CD14-positive monocyte (primary cell): ENCODE results near the gene CTCF. TPM values are rescaled to one million over a fixed set of nuclear protein-coding genes. Genes with fewer than 3 reads are reported as not detected.

Source experiments
- DNase-seq, 3 donors: peaks; one replicate each; pipeline ENCODE4 v3.0.0-alpha.2; 2011 to 2022
- H2AFZ ChIP-seq: 2 replicates; pipeline ENCODE4 v1.6.0; 2012; ENCODE audit warnings: mild to moderate bottlenecking, low read depth, low read length, inconsistent platforms; ENCODE audit not compliant: insufficient read depth, poor library complexity, severe bottlenecking
- H3K27ac ChIP-seq, 2 donors: 1 replicate in 1 of 2; 2 replicates in 1 of 2; pipeline ENCODE4 v1.5.1; 2012 to 2013; ENCODE audit warnings: low read length in 2 of 2, control low read depth in 1 of 2, inconsistent platforms in 1 of 2, low read depth in 1 of 2, mild to moderate bottlenecking in 1 of 2
- H3K27me3 ChIP-seq, 2 donors: one replicate each; pipeline versions ENCODE4 v1.6.0 to v1.6.1; 2011 to 2013; ENCODE audit warnings: low read length in 2 of 2; ENCODE audit not compliant: control insufficient read depth in 2 of 2, insufficient read depth in 2 of 2
- H3K36me3 ChIP-seq, 2 donors: replicated peaks in 1 of 2; 1 replicate in 1 of 2; 2 replicates in 1 of 2; pipeline versions ENCODE4 v1.5.1 to v1.6.1; 2012 to 2013; ENCODE audit warnings: low read length in 2 of 2, control low read depth in 1 of 2, inconsistent platforms in 1 of 2, mild to moderate bottlenecking in 1 of 2; ENCODE audit not compliant: insufficient read depth in 2 of 2, control insufficient read depth in 1 of 2
- H3K4me1 ChIP-seq, 2 donors: 1 replicate in 1 of 2; 2 replicates in 1 of 2; pipeline versions ENCODE4 v1.5.1 to v1.6.1; 2012 to 2013; ENCODE audit warnings: low read length in 2 of 2, control low read depth in 1 of 2, inconsistent platforms in 1 of 2, mild to moderate bottlenecking in 1 of 2, moderate library complexity in 1 of 2; ENCODE audit not compliant: insufficient read depth in 2 of 2, control insufficient read depth in 1 of 2
- H3K4me2 ChIP-seq: replicated peaks from 2 replicates; pipeline ENCODE3; 2012; ENCODE audit warnings: low read length, moderate library complexity, mild to moderate bottlenecking; ENCODE audit not compliant: poor library complexity, severe bottlenecking; ENCODE audit errors: extremely low read depth
- H3K4me3 ChIP-seq, 3 experiments: fragments of 200-600 bp in 1 of 3; sonication (generic) in 1 of 3; replicated peaks in 1 of 3; 1 replicate in 2 of 3; 2 replicates in 1 of 3; pipeline ENCODE4 v1.5.1; 2011 to 2013; ENCODE audit warnings: low read length in 3 of 3, mild to moderate bottlenecking in 3 of 3, control low read depth in 2 of 3, low read depth in 2 of 3, inconsistent platforms in 1 of 3, moderate library complexity in 1 of 3
- H3K79me2 ChIP-seq: 2 replicates; pipeline ENCODE4 v1.6.0; 2012; ENCODE audit warnings: mild to moderate bottlenecking, control low read depth, inconsistent platforms, low read length, moderate library complexity; ENCODE audit not compliant: insufficient read depth
- H3K9ac ChIP-seq: 2 replicates; pipeline ENCODE4 v1.6.0; 2017; ENCODE audit warnings: low read length, mild to moderate bottlenecking; ENCODE audit not compliant: insufficient read depth, poor library complexity, severe bottlenecking
- H3K9me3 ChIP-seq, 2 donors: replicated peaks in 1 of 2; 1 replicate in 1 of 2; 2 replicates in 1 of 2; pipeline versions ENCODE4 v1.5.1 to v1.6.1; 2012 to 2013; ENCODE audit warnings: low read length in 2 of 2, control low read depth in 1 of 2; ENCODE audit not compliant: control insufficient read depth in 1 of 2, insufficient read depth in 1 of 2
- H4K20me1 ChIP-seq: 2 replicates; pipeline ENCODE4 v1.6.0; 2012; ENCODE audit warnings: mild to moderate bottlenecking, low read length, control low read depth, moderate library complexity; ENCODE audit not compliant: insufficient read depth
- H3K27ac Mint-ChIP-seq, 7 donors: one replicate each; pipeline ENCODE4 v1.8.0; 2020; ENCODE audit warnings: mild to moderate bottlenecking in 7 of 7, mixed read lengths in 7 of 7, moderate library complexity in 6 of 7, inconsistent platforms in 2 of 7
- H3K27me3 Mint-ChIP-seq, 3 donors: one replicate each; pipeline ENCODE4 v1.8.0; 2021 to 2022; ENCODE audit warnings: low read depth in 3 of 3, mild to moderate bottlenecking in 3 of 3, mixed read lengths in 3 of 3, moderate library complexity in 3 of 3, inconsistent platforms in 1 of 3
- H3K36me3 Mint-ChIP-seq, 2 donors: one replicate each; pipeline ENCODE4 v1.8.0; 2020; ENCODE audit warnings: mixed read lengths in 2 of 2, inconsistent platforms in 1 of 2, mild to moderate bottlenecking in 1 of 2
- H3K4me1 Mint-ChIP-seq: one replicate; pipeline ENCODE4 v1.8.0; 2020; ENCODE audit warnings: mild to moderate bottlenecking, mixed read lengths
- H3K4me3 Mint-ChIP-seq, 2 donors: one replicate each; pipeline ENCODE4 v1.8.0; 2020; ENCODE audit warnings: mild to moderate bottlenecking in 2 of 2, mixed read lengths in 2 of 2, moderate library complexity in 1 of 2
- H3K9me3 Mint-ChIP-seq, 7 donors: one replicate each; pipeline ENCODE4 v1.8.0; 2020 to 2022; ENCODE audit warnings: mixed read lengths in 7 of 7, mild to moderate bottlenecking in 6 of 7, moderate library complexity in 6 of 7, inconsistent platforms in 2 of 7
- WGBS: methylation state at CpG from one replicate; pipeline ENCODE4 v1.1.5; 2013; ENCODE audit warnings: missing lambda C conversion rate; ENCODE audit not compliant: insufficient coverage; 5-methylcytosine and 5-hydroxymethylcytosine counted together
- intact Hi-C, 2 donors: fragments of 100-400 bp; cut with micrococcal nuclease; formaldehyde crosslinking; loops; one replicate each; pipeline versions ENCODE4 v1.15.0 to v1.15.1; 2023
- polyA plus RNA-seq, 3 donors: library from polyadenylated mRNA; depleted of rRNA in 1 of 3; unstranded in 2 of 3; stranded (reverse) in 1 of 3; fragments of 300-500 nt in 2 of 3; fragments of >200 nt in 1 of 3; fragmentation: Illumina TruSeq in 2 of 3; gene quantifications; 1 replicate in 2 of 3; 2 replicates in 1 of 3; pipeline ENCODE4 v1.2.3, GENCODE V29; 2012 to 2021
- TF ChIP-seq, protein P1 (sequence below): fragments of 200-600 bp; IDR thresholded peaks from one replicate; pipeline ENCODE4 v1.8.0; 2022; ENCODE audit warnings: antibody characterized with exemption, mild to moderate bottlenecking

The CTCF gene
- polyA plus RNA-seq, 3 donors = 8.4 to 29.9 (median 17.7) TPM

DNA sequence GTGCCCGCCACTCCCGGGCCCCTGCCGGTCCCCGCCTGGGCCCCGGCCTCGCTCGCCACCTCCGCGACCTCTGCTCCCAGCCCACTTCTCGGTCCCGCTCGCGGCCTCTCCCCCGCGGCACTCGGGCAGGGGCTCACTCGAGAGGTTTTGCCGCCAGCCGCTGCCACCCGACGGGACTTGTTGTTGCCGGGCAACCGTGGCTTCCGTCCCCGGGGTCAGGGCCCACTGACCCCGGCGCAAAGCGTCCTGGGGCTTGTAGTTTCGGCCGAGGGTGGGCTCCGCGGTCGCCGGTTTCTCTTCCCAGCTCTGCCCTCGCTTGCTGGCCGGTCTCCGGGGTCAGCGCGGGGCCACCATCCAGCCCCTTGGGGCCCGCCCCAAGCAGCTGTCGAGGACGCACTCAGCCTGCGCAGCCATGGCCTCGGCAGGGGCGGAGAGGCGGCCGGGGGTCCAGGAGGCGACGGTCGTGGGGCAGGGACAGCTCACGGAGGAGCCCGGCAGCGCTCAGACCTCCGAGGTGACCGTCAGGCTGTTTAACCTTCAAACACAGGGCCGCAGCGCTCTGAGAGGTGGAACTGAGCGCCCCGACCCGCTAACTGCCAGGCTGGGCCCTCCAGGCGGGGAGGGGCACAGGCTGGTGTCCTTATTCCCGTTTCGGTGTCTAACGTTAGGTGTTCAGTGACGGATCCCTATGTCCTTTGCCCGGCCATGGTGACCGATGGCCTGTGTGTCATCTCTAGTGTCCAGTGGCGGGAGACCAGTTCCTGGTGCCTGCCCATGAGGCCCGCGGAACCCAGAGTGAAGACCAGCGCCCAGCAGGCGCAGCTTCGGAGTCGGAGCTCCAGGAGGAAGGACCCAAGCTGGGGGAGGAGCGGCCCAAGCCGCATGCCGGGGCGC is 104.5 kb downstream of the CTCF start, which contains the start of the genes C16orf86 and ENKD1:
Gene C16orf86, plus strand, starts transcription at position 256 of the 894 bp plus-strand sequence. Its CDS starts 157 bp downstream, at position 413.
Gene ENKD1, minus strand, starts transcription at position 192 of the 894 bp plus-strand sequence. CDS start 308 bp downstream, outside the sequence.
- Histone ChIP-seq H3K4me3 (peak within 1 kb of the TSS; percentile 62 to 96 (median 77)), H3K27me3 (peaks cover 0 to under 1% of the 10 kb centered on the region in 2 donors), H3K36me3 (no peaks in the 10 kb centered on the region), H3K9me3 (no peaks in the 10 kb centered on the region), H3K27ac (peak within 1 kb of the TSS; percentile 65 to 83), H3K4me2 (peak within 1 kb of the TSS; percentile 98), H3K9ac (peak within 1 kb of the TSS; percentile 77), H2AFZ (peak within 1 kb of the TSS; percentile 100), H3K79me2 (no peaks in the 10 kb centered on the region), H3K4me1 (peaks cover 31 to 41% of the 10 kb centered on the region in 2 donors), H4K20me1 (no peaks in the 10 kb centered on the region)
- Mint-ChIP-seq H3K4me1 (peaks cover 29% of the 10 kb centered on the region), H3K36me3 (peaks cover 8% of the 10 kb centered on the region in 2 donors), H3K27ac (peak within 1 kb of the TSS; percentile 87 to 94 (median 91)), H3K4me3 (peak within 1 kb of the TSS; percentile 88 to 96), H3K27me3 (peaks cover 1 to 6% (median 3%) of the 10 kb centered on the region in 3 donors), H3K9me3 (peaks cover 0 to 2% (median 0%) of the 10 kb centered on the region in 7 donors)
- TF ChIP-seq, protein P1, sequence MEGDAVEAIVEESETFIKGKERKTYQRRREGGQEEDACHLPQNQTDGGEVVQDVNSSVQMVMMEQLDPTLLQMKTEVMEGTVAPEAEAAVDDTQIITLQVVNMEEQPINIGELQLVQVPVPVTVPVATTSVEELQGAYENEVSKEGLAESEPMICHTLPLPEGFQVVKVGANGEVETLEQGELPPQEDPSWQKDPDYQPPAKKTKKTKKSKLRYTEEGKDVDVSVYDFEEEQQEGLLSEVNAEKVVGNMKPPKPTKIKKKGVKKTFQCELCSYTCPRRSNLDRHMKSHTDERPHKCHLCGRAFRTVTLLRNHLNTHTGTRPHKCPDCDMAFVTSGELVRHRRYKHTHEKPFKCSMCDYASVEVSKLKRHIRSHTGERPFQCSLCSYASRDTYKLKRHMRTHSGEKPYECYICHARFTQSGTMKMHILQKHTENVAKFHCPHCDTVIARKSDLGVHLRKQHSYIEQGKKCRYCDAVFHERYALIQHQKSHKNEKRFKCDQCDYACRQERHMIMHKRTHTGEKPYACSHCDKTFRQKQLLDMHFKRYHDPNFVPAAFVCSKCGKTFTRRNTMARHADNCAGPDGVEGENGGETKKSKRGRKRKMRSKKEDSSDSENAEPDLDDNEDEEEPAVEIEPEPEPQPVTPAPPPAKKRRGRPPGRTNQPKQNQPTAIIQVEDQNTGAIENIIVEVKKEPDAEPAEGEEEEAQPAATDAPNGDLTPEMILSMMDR = no peak
- DNase-seq = peak; percentile 70 to 78 (median 76)
- intact Hi-C loops = loop anchor here (2.0 to 10.0 kb wide), 9 partner anchors 50 to 418 kb away; partner anchors contain the start of genes RANBP10 (in 2 of the 2), TSNAXIP1 (in 2 of the 2), CENPT (in 1 of the 2) and CTCF (in 1 of the 2)
- 2% methylated on average over 77 of the region's 78 CpGs for WGBS

DNA sequence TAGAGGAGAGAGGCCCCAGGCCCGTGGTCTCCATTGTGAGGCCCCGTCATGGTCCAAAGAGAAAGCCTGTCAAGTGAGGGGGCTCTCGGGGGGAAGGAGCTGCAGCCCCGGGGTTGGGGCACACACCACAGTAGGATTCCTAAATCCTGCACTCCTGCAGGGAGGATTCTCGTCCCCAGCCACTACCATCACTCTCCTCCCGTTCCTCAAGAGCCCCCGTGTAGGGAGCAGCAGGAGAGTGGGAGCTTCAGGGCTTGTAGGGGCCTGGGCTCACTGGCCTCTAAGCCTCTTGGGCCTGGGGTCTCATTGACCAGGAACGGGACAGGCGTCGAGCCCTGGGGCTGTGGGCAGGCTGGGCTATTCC is 105.1 kb downstream of the CTCF start:
- 76% methylated on average over 4 of the region's 10 CpGs for WGBS
- no peaks in the 10 kb centered on the region for H3K79me2 ChIP-seq
- H3K9me3 ChIP-seq = no peaks in the 10 kb centered on the region
- no peaks in the 10 kb centered on the region for H3K27me3 ChIP-seq
- H3K9me3 Mint-ChIP-seq = peaks cover 0 to 2% (median 0%) of the 10 kb centered on the region in 7 donors
- peak overlapping the region; percentile 98 for H3K4me2 ChIP-seq
- H4K20me1 ChIP-seq = no peaks in the 10 kb centered on the region
- peaks cover 31 to 40% of the 10 kb centered on the region in 2 donors for H3K4me1 ChIP-seq
- H3K27ac Mint-ChIP-seq = peak overlapping the region; percentile 87 to 94 (median 91)
- peak overlapping the region; percentile 100 for H2AFZ ChIP-seq
- TF ChIP-seq, protein P1 = no peak
- peak overlapping the region; percentile 65 to 83 for H3K27ac ChIP-seq
- no peaks in the 10 kb centered on the region for H3K36me3 ChIP-seq
- peak overlapping the region; percentile 62 to 96 (median 77) for H3K4me3 ChIP-seq
- no peak for DNase-seq
- H3K4me3 Mint-ChIP-seq = peak overlapping the region; percentile 88 to 96
- intact Hi-C loops = loop anchor here (2.0 to 10.0 kb wide), 9 partner anchors 50 to 417 kb away; partner anchors contain the start of genes RANBP10 (in 2 of the 2), TSNAXIP1 (in 2 of the 2), CENPT (in 1 of the 2) and CTCF (in 1 of the 2)
- H3K27me3 Mint-ChIP-seq = peaks cover 0 to 2% (median 0%) of the 10 kb centered on the region in 3 donors
- peaks cover 5 to 8% of the 10 kb centered on the region in 2 donors for H3K36me3 Mint-ChIP-seq
- H3K4me1 Mint-ChIP-seq = peaks cover 30% of the 10 kb centered on the region
- H3K9ac ChIP-seq = peak overlapping the region; percentile 77
